IMR-90 (cell line): ENCODE data around the gene TUBGCP2. TPM values are rescaled to one million over a fixed set of nuclear protein-coding genes. Genes with fewer than 3 reads are reported as not detected.

Experiments used
- ATAC-seq: fragments of 200-7000 bp; cut with Tn5 transposase; 2 replicates; pipeline ENCODE4 v1.9.1; 2020; ENCODE audit warnings: low read depth, mild to moderate bottlenecking, moderate library complexity
- BruUV-seq: library from RNA; stranded (reverse); fragments of 400-500 nt; replicated peaks from 2 replicates; lab custom pipeline; 2021; lab: Mats Ljungman, UMichigan
- CTCF ChIA-PET: fragments of 300-600 bp; formaldehyde crosslinking; extraction: SDS; loops from one replicate; lab custom pipeline; 2021; ENCODE audit warnings: antibody characterized with exemption; lab: Yijun Ruan, JAX
- POLR2A ChIA-PET: fragments of 300-600 bp; sonication (Branson Sonifier 250); formaldehyde crosslinking; loops from one replicate; lab custom pipeline; 2022; ENCODE audit warnings: antibody characterized with exemption; ENCODE audit not compliant: unreplicated experiment; lab: Charles Lee
- DNase-seq: peaks from one replicate; pipeline ENCODE4 v3.0.0; 2013
- H2AFZ ChIP-seq: replicated peaks from 2 replicates; pipeline ENCODE3; 2013; ENCODE audit warnings: low read length, mild to moderate bottlenecking; ENCODE audit not compliant: poor library complexity
- H2AK5ac ChIP-seq: 2 replicates; pipeline ENCODE4 v1.6.1; 2013; ENCODE audit warnings: low read depth, low read length, inconsistent platforms
- H2AK9ac ChIP-seq: replicated peaks from 2 replicates; pipeline ENCODE3; 2013; ENCODE audit warnings: mild to moderate bottlenecking, low read depth, low read length, moderate library complexity; ENCODE audit not compliant: poor library complexity
- H2BK120ac ChIP-seq: 2 replicates; pipeline ENCODE4 v1.6.1; 2013; ENCODE audit warnings: low read depth, low read length, inconsistent platforms
- H2BK15ac ChIP-seq: 3 replicates; pipeline ENCODE4 v1.6.1; 2013; ENCODE audit warnings: low read depth, low read length, inconsistent platforms
- H2BK20ac ChIP-seq: 2 replicates; pipeline ENCODE4 v1.6.1; 2013; ENCODE audit warnings: low read depth, mild to moderate bottlenecking, inconsistent platforms, low read length, moderate library complexity
- H2BK5ac ChIP-seq: 2 replicates; pipeline ENCODE4 v1.6.1; 2013; ENCODE audit warnings: mild to moderate bottlenecking, low read depth, low read length, inconsistent platforms; ENCODE audit not compliant: poor library complexity, severe bottlenecking
- H3K14ac ChIP-seq: replicated peaks from 2 replicates; pipeline ENCODE4 v1.6.1; 2013; ENCODE audit warnings: low read depth, low read length, inconsistent platforms
- H3K18ac ChIP-seq: 2 replicates; pipeline ENCODE4 v1.6.1; 2013; ENCODE audit warnings: low read depth, low read length, control low read depth
- H3K23ac ChIP-seq: 2 replicates; pipeline ENCODE4 v1.6.1; 2013; ENCODE audit warnings: low read depth, low read length, inconsistent platforms
- H3K27ac ChIP-seq: 2 replicates; pipeline ENCODE4 v1.5.1; 2013; ENCODE audit warnings: mild to moderate bottlenecking, control low read depth, low read length; ENCODE audit not compliant: insufficient read depth
- H3K27me3 ChIP-seq: 2 replicates; pipeline ENCODE4 v1.6.1; 2013; ENCODE audit warnings: low read length; ENCODE audit not compliant: control insufficient read depth, insufficient read depth
- H3K36me3 ChIP-seq: 2 replicates; pipeline ENCODE4 v1.6.1; 2013; ENCODE audit warnings: low read length, mixed read lengths; ENCODE audit not compliant: control insufficient read depth, insufficient read depth
- H3K4ac ChIP-seq: 2 replicates; pipeline ENCODE4 v1.6.1; 2013; ENCODE audit warnings: low read depth, low read length, inconsistent platforms
- H3K4me1 ChIP-seq: 2 replicates; pipeline ENCODE4 v1.6.1; 2013; ENCODE audit warnings: low read length, mixed read lengths; ENCODE audit not compliant: control insufficient read depth, insufficient read depth
- H3K4me2 ChIP-seq: 2 replicates; pipeline ENCODE4 v1.6.1; 2013; ENCODE audit warnings: low read depth, mild to moderate bottlenecking, control low read depth, low read length, moderate library complexity
- H3K4me3 ChIP-seq: 2 replicates; pipeline ENCODE4 v1.5.1; 2013; ENCODE audit warnings: low read depth, mild to moderate bottlenecking, control low read depth, low read length, moderate library complexity; ENCODE audit not compliant: insufficient read depth
- H3K56ac ChIP-seq: 2 replicates; pipeline ENCODE4 v1.6.1; 2013; ENCODE audit warnings: low read length, inconsistent platforms; ENCODE audit not compliant: insufficient read depth; ENCODE audit errors: extremely low read depth
- H3K79me1 ChIP-seq, 2 experiments: 2 replicates each; pipeline ENCODE4 v1.6.1; 2013; ENCODE audit warnings: low read length in 2 of 2, inconsistent platforms in 1 of 2, low read depth in 1 of 2
- H3K9ac ChIP-seq: 2 replicates; pipeline ENCODE4 v1.6.1; 2013; ENCODE audit warnings: low read depth, low read length, control low read depth
- H3K9me1 ChIP-seq: 2 replicates; pipeline ENCODE4 v1.6.1; 2013; ENCODE audit warnings: low read length, inconsistent platforms; ENCODE audit not compliant: insufficient read depth
- H3K9me3 ChIP-seq: 2 replicates; pipeline ENCODE4 v1.6.1; 2013; ENCODE audit warnings: low read length; ENCODE audit not compliant: control insufficient read depth, insufficient read depth
- H4K20me1 ChIP-seq: 2 replicates; pipeline ENCODE4 v1.6.1; 2013; ENCODE audit warnings: low read length, inconsistent platforms; ENCODE audit not compliant: insufficient read depth
- H4K5ac ChIP-seq: 2 replicates; pipeline ENCODE4 v1.6.1; 2013; ENCODE audit warnings: mild to moderate bottlenecking, low read depth, low read length, control low read depth
- H4K8ac ChIP-seq, 2 experiments: 2 replicates each; pipeline ENCODE4 v1.6.1; 2013; ENCODE audit warnings: low read depth in 2 of 2, low read length in 2 of 2, control low read depth in 1 of 2, inconsistent platforms in 1 of 2
- H4K91ac ChIP-seq: 2 replicates; pipeline ENCODE4 v1.6.1; 2013; ENCODE audit warnings: low read depth, low read length, inconsistent platforms; ENCODE audit not compliant: insufficient read depth
- BHLHE40 ChIP-seq: fragments of 150-350 bp; IDR thresholded peaks from 2 replicates; pipeline ENCODE4 v1.6.1; 2016; ENCODE audit warnings: mild to moderate bottlenecking, low read depth, low read length
- CHD1 ChIP-seq: IDR thresholded peaks from 2 replicates; pipeline ENCODE4 v1.6.1; 2012; ENCODE audit warnings: low read depth, low read length, improper control_type of control experiment
- MAFK ChIP-seq: IDR thresholded peaks from 2 replicates; pipeline ENCODE4 v1.6.1; 2012; ENCODE audit warnings: low read depth, low read length, improper control_type of control experiment
- MAZ ChIP-seq: IDR thresholded peaks from 2 replicates; pipeline ENCODE4 v1.6.1; 2012; ENCODE audit warnings: low read depth, mild to moderate bottlenecking, low read length, improper control_type of control experiment, moderate library complexity, borderline replicate concordance
- MXI1 ChIP-seq: IDR thresholded peaks from 2 replicates; pipeline ENCODE4 v1.6.1; 2012; ENCODE audit warnings: low read depth, mild to moderate bottlenecking, low read length, moderate library complexity, borderline replicate concordance
- NFE2L2 ChIP-seq: fragments of 150-350 bp; IDR thresholded peaks from 2 replicates; pipeline ENCODE4 v1.6.1; 2016; ENCODE audit warnings: low read depth, mild to moderate bottlenecking, low read length
- RAD21 ChIP-seq: IDR thresholded peaks from 2 replicates; pipeline ENCODE4 v1.6.1; 2012; ENCODE audit warnings: low read length, improper control_type of control experiment
- RCOR1 ChIP-seq: IDR thresholded peaks from 2 replicates; pipeline ENCODE4 v1.6.1; 2012; ENCODE audit warnings: mild to moderate bottlenecking, low read length, improper control_type of control experiment; ENCODE audit not compliant: insufficient replicate concordance
- SMC3 ChIP-seq: fragments of 150-350 bp; IDR thresholded peaks from 2 replicates; pipeline ENCODE4 v1.6.1; 2016; ENCODE audit warnings: low read depth, mild to moderate bottlenecking, antibody characterized with exemption, low read length, moderate library complexity
- WGBS, 2 experiments: methylation state at CpG; one replicate each; pipeline versions ENCODE4 v1.1.5 to v1.1.7; 2013; ENCODE audit warnings: missing lambda C conversion rate in 2 of 2; ENCODE audit not compliant: insufficient read length in 1 of 2; ENCODE audit errors: extremely low coverage in 2 of 2; 5-methylcytosine and 5-hydroxymethylcytosine counted together
- dilution Hi-C: fragments of 300-500 bp; cut with HindIII; formaldehyde crosslinking; loops from one replicate; pipeline ENCODE4 v1.14.3; 2018; ENCODE audit warnings: low sequenced_read_pairs; ENCODE audit not compliant: unreplicated experiment
- in situ Hi-C: fragments of 300-500 bp; cut with MboI; formaldehyde crosslinking; loops from 3 replicates; pipeline ENCODE4 v1.14.3; 2019; ENCODE audit warnings: low sequenced_read_pairs, inconsistent platforms, mixed read lengths
- intact Hi-C: fragments of 100-400 bp; cut with micrococcal nuclease; formaldehyde crosslinking; loops from 2 replicates; pipeline ENCODE4 v1.10.0; 2022
- polyA plus RNA-seq, 3 experiments: library from polyadenylated mRNA; depleted of rRNA; stranded (reverse); fragments of >200 nt; gene quantifications; 2 replicates each; pipeline ENCODE4 v1.2.3, GENCODE V29; 2012; ENCODE audit warnings: low replicate concordance in 1 of 3
- total RNA-seq: library from RNA; depleted of rRNA; stranded (reverse); fragments of >200 nt; gene quantifications from 2 replicates; pipeline ENCODE4 v1.2.3, GENCODE V29; 2012
- TF ChIP-seq, protein P1 (sequence below): fragments of 150-350 bp; IDR thresholded peaks from 2 replicates; pipeline ENCODE4 v1.6.1; 2016; ENCODE audit warnings: low read depth, mild to moderate bottlenecking, low read length, moderate library complexity, borderline replicate concordance
- TF ChIP-seq, protein P2 (sequence below): fragments of 150-350 bp; IDR thresholded peaks from 2 replicates; pipeline ENCODE4 v1.6.1; 2017; ENCODE audit warnings: mild to moderate bottlenecking, antibody characterized with exemption, low read length, low read depth
- TF ChIP-seq, protein P3 (sequence below): conservative IDR thresholded peaks from 2 replicates; pipeline ENCODE4 v1.5.1; 2012; ENCODE audit warnings: mild to moderate bottlenecking, low read depth, low read length, improper control_type of control experiment

TUBGCP2 gene
- total and polyA plus RNA-seq, 2 of the 4 experiments (the other 2 are of a cell fraction): 48.1 to 72.6 TPM

DNA sequence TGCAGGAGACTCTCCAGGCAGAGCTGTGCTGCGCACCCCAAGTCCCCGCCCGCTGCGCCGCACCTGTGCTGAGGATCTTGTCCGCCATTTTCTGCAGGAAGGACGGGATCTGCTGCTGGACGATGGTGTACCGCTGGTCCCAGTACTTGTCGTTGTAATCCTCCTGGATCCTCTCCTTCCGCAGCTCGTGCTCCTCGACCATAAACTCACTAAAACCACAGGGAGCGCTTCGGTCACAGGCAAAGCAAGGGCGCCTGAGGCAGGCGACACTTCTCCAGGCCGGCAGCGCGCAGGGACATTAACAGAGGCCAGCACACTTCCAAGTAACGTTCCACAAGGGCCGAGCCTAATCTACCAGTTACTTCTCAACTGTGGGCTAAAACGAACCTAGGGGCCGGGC is 18.9 kb downstream of the TUBGCP2 start:
- Histone ChIP-seq H3K9me1 (peaks cover 12% of the 10 kb centered on the region), H3K4me1 (peaks cover 9% of the 10 kb centered on the region), H2AK5ac (no peak overlapping the region; the same call in 1 of the 2 replicates), H3K14ac (no peak overlapping the region), H4K91ac (no peak overlapping the region), H3K79me1 (peaks cover 3 to 26% of the 10 kb centered on the region in 2 experiments), H4K8ac (no peak overlapping the region), H4K5ac (no peak overlapping the region), H3K18ac (no peak overlapping the region), H3K4ac (no peak overlapping the region), H3K27me3 (no peaks in the 10 kb centered on the region), H3K9ac (no peak overlapping the region), H3K36me3 (peaks cover 61% of the 10 kb centered on the region), H3K4me3 (no peak overlapping the region), H3K56ac (no peak overlapping the region), H3K27ac (no peak overlapping the region), H4K20me1 (no peaks in the 10 kb centered on the region), H2BK20ac (no peak overlapping the region), H3K23ac (no peak overlapping the region), H2AFZ (no peak overlapping the region), H2BK5ac (no peak overlapping the region), H2AK9ac (no peak overlapping the region), H3K4me2 (no peak overlapping the region), H2BK15ac (no peak overlapping the region), H2BK120ac (no peak overlapping the region), H3K9me3 (no peaks in the 10 kb centered on the region)
- 90% methylated on average over 19 of the region's 24 CpGs; no CpG with 5 or more reads in 1 of the 2 experiments for WGBS, 2 experiments
- CTCF ChIA-PET: no interaction called here
- BruUV-seq: no TSS peak
- ATAC-seq (no peak), DNase-seq (no peak)
- dilution Hi-C loops: no loop called here
- no peak for TF ChIP-seq NFE2L2
- TF ChIP-seq, protein P1, sequence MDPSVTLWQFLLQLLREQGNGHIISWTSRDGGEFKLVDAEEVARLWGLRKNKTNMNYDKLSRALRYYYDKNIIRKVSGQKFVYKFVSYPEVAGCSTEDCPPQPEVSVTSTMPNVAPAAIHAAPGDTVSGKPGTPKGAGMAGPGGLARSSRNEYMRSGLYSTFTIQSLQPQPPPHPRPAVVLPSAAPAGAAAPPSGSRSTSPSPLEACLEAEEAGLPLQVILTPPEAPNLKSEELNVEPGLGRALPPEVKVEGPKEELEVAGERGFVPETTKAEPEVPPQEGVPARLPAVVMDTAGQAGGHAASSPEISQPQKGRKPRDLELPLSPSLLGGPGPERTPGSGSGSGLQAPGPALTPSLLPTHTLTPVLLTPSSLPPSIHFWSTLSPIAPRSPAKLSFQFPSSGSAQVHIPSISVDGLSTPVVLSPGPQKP: no peak
- TF ChIP-seq MAFK: no peak
- TF ChIP-seq CHD1: no peak
- TF ChIP-seq RCOR1: no peak
- no peak for TF ChIP-seq RAD21
- TF ChIP-seq, protein P2, sequence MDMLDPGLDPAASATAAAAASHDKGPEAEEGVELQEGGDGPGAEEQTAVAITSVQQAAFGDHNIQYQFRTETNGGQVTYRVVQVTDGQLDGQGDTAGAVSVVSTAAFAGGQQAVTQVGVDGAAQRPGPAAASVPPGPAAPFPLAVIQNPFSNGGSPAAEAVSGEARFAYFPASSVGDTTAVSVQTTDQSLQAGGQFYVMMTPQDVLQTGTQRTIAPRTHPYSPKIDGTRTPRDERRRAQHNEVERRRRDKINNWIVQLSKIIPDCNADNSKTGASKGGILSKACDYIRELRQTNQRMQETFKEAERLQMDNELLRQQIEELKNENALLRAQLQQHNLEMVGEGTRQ: no peak
- TF ChIP-seq MAZ: no peak
- no peak for TF ChIP-seq SMC3
- no peak for TF ChIP-seq MXI1
- TF ChIP-seq, protein P3, sequence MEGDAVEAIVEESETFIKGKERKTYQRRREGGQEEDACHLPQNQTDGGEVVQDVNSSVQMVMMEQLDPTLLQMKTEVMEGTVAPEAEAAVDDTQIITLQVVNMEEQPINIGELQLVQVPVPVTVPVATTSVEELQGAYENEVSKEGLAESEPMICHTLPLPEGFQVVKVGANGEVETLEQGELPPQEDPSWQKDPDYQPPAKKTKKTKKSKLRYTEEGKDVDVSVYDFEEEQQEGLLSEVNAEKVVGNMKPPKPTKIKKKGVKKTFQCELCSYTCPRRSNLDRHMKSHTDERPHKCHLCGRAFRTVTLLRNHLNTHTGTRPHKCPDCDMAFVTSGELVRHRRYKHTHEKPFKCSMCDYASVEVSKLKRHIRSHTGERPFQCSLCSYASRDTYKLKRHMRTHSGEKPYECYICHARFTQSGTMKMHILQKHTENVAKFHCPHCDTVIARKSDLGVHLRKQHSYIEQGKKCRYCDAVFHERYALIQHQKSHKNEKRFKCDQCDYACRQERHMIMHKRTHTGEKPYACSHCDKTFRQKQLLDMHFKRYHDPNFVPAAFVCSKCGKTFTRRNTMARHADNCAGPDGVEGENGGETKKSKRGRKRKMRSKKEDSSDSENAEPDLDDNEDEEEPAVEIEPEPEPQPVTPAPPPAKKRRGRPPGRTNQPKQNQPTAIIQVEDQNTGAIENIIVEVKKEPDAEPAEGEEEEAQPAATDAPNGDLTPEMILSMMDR: no peak
- no peak for TF ChIP-seq BHLHE40
- intact Hi-C loops: no loop called here
- POLR2A ChIA-PET: no interaction called here
- in situ Hi-C loops: no loop called here
